NCI-H524 (cell line): ENCODE data around the gene ZBTB8B.

ENCODE experiments used
- DNase-seq, 2 experiments: peaks; one replicate each; lab custom pipeline; 2025; lab: John Stamatoyannopoulos, UW

ZBTB8B gene

GRCh38 chr1:32508761-32509160, 43.9 kb downstream of the ZBTB8B start:
- DNase-seq, result no peak

- DNase-seq, result no peak
These were observed 45.1 kb downstream of the ZBTB8B start for GRCh38 chr1:32509939-32510338.
